22Rv1 (cell line): Measurements from ENCODE around the gene ZNF385B.

Experiments
- CTCF ChIP-seq: fragments of 450-650 bp; IDR thresholded peaks from 2 replicates; pipeline ENCODE4 v1.5.1; 2017; ENCODE audit warnings: mild to moderate bottlenecking
- ZFX ChIP-seq: fragments of 450-650 bp; IDR thresholded peaks from 2 replicates; pipeline ENCODE4 v1.6.1; 2017; ENCODE audit warnings: antibody characterized with exemption, borderline replicate concordance

DNA sequence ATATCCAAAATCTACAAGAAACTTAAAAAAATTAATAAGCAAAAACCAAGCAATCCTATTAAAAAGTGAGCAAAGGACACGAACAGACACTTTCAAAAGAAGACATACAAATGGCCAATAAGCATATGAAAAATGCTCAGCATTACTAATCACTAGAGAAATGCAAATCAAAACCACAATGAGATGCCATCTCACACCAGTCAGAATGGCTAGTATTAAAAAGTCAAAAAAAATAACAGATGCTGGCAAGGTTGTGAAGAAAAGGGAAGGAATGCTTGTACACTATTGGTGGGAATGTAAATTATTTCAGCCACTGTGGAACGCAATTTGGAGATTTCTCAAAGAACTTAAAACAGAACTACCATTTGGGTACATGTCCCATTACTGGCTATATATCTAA, 467.9 kb downstream of the ZNF385B start:
- TF ChIP-seq CTCF = no peak
- no peak for TF ChIP-seq ZFX
